ENCODE measurements around the gene ANKRD63. TPM values are rescaled to one million over a fixed set of nuclear protein-coding genes. Genes with fewer than 3 reads are reported as not detected.

ANKRD63 gene
- polyA plus RNA-seq, 1 donor = 0.16 TPM

- Histone ChIP-seq H3K9me3 (ENCODE audit: control insufficient read depth, low read depth, low read length) (no peaks in the 10 kb centered on the region), H3K27me3 (ENCODE audit: control insufficient read depth, insufficient read depth, low read length) (no peaks in the 10 kb centered on the region), H3K4me1 (ENCODE audit: control insufficient read depth, insufficient read depth, low read length) (no peaks in the 10 kb centered on the region), H3K27ac (ENCODE audit: low read length) (no peak overlapping the region), H3K4me3 (ENCODE audit: low read length) (no peak overlapping the region), H3K36me3 (ENCODE audit: control insufficient read depth, insufficient read depth, low read length) (peaks cover 3% of the 10 kb centered on the region)
- no CpG with 5 or more reads among the region's 7 CpGs for WGBS (ENCODE audit: insufficient coverage, low lambda C conversion rate)
- no peak for DNase-seq
Measured at GRCh38 chr15:40232625-40233070, 50.2 kb downstream of the ANKRD63 start.

Other genes with a start within 250 kb of the ANKRD63 start
- 291 TPM for gene SRP14, start 243.9 kb downstream of the ANKRD63 start, polyA plus RNA-seq
- gene BMF, start 174.2 kb downstream of the ANKRD63 start, polyA plus RNA-seq = 9.2 TPM
- 12.8 TPM for gene BUB1B, start 122.0 kb downstream of the ANKRD63 start, polyA plus RNA-seq
- 14.8 TPM for gene PAK6, start 44.0 kb downstream of the ANKRD63 start, polyA plus RNA-seq
- gene PLCB2, start 24.9 kb upstream of the ANKRD63 start, polyA plus RNA-seq = 11.7 TPM
- gene INAFM2, start 40.6 kb upstream of the ANKRD63 start, polyA plus RNA-seq = 14.6 TPM
- 7.2 TPM for gene CCDC9B, start 57.9 kb upstream of the ANKRD63 start, polyA plus RNA-seq
- gene PHGR1, start 68.0 kb upstream of the ANKRD63 start, polyA plus RNA-seq = 892 TPM
- gene DISP2, start 75.2 kb upstream of the ANKRD63 start, polyA plus RNA-seq = 4.6 TPM
- gene KNSTRN, start 99.7 kb upstream of the ANKRD63 start, polyA plus RNA-seq = 21.3 TPM
- gene IVD, start 122.7 kb upstream of the ANKRD63 start, polyA plus RNA-seq = 51.2 TPM
- 28.1 TPM for gene BAHD1, start 157.9 kb upstream of the ANKRD63 start, polyA plus RNA-seq
- 12.5 TPM for gene CHST14, start 187.9 kb upstream of the ANKRD63 start, polyA plus RNA-seq

Measured in large intestine (tissue), 3 donors.